ENCODE measurements around the gene NUDT7. TPM values are rescaled to one million over a fixed set of nuclear protein-coding genes. Genes with fewer than 3 reads are reported as not detected.
A peak's percentile ranks its signal among the peaks of the same experiment; 100 is the strongest.

Gene NUDT7
- total RNA-seq, 2 donors from 2014 or later: 6.1 to 10.9 TPM

- H3K9me3 ChIP-seq (ENCODE audit: control insufficient read depth, low read length): peaks cover 11% of the 10 kb centered on the region
- 64 to 85% methylated on average over 2 of the region's 2 CpGs for WGBS, 2 experiments (ENCODE audit: insufficient coverage in 1 of 2, insufficient read length in 1 of 2)
- Mint-ChIP-seq H3K36me3 (ENCODE audit: low read depth) (peaks cover 3% of the 10 kb centered on the region), H3K4me3 (no peak overlapping the region), H3K27me3 (ENCODE audit: insufficient read depth) (peaks cover 75% of the 10 kb centered on the region), H3K4me1 (peaks cover 11% of the 10 kb centered on the region), H3K27ac (no peak overlapping the region), H3K9me3 (peaks cover 6% of the 10 kb centered on the region)
- DNase-seq: no peak
- no peak for TF ChIP-seq CTCF (conservative IDR thresholded peaks at IDR 0.05)
- H3K4me1 ChIP-seq (ENCODE audit: control insufficient read depth, insufficient read depth, low read length): no peaks in the 10 kb centered on the region
- H3K9ac ChIP-seq (ENCODE audit: extremely low read depth, low read length, poor library complexity, severe bottlenecking): no peak overlapping the region
- H3K36me3 ChIP-seq (ENCODE audit: control insufficient read depth, insufficient read depth, low read length): no peaks in the 10 kb centered on the region
- no peak overlapping the region for H3K4me3 ChIP-seq (ENCODE audit: low read length)
- peaks cover 68% of the 10 kb centered on the region for H3K27me3 ChIP-seq (ENCODE audit: control insufficient read depth, insufficient read depth, low read length, poor library complexity, severe bottlenecking)
- H3K27ac ChIP-seq (ENCODE audit: low read depth, low read length): no peak overlapping the region
Observed at GRCh38 chr16:77787452-77787851, 65.1 kb downstream of the NUDT7 start.

GRCh38 chr16:77788181-77789084 is 66.1 kb downstream of the NUDT7 start, which contains the start of gene VAT1L:
Gene VAT1L, plus strand, starts transcription at chr16:77788564. Its CDS starts 119 bp downstream, at chr16:77788683.
- Mint-ChIP-seq H3K9me3 (peaks cover 6% of the 10 kb centered on the region), H3K4me1 (peaks cover 11% of the 10 kb centered on the region), H3K36me3 (ENCODE audit: low read depth) (peaks cover 3% of the 10 kb centered on the region), H3K27me3 (ENCODE audit: insufficient read depth) (peaks cover 77% of the 10 kb centered on the region), H3K4me3 (peak within 1 kb of the TSS; percentile 67), H3K27ac (no peak within 1 kb of the TSS)
- 0% methylated on average over 17 to 78 of the region's 78 CpGs for WGBS, 2 experiments (ENCODE audit: insufficient coverage in 1 of 2, insufficient read length in 1 of 2)
- Histone ChIP-seq H3K27ac (ENCODE audit: low read depth, low read length) (no peak within 1 kb of the TSS), H3K27me3 (ENCODE audit: control insufficient read depth, insufficient read depth, low read length, poor library complexity, severe bottlenecking) (peaks cover 69% of the 10 kb centered on the region), H3K9ac (ENCODE audit: extremely low read depth, low read length, poor library complexity, severe bottlenecking) (no peak within 1 kb of the TSS), H3K4me3 (ENCODE audit: low read length) (peak within 1 kb of the TSS; percentile 75), H3K9me3 (ENCODE audit: control insufficient read depth, low read length) (peaks cover 4% of the 10 kb centered on the region), H3K4me1 (ENCODE audit: control insufficient read depth, insufficient read depth, low read length) (no peaks in the 10 kb centered on the region), H3K36me3 (ENCODE audit: control insufficient read depth, insufficient read depth, low read length) (no peaks in the 10 kb centered on the region)
- TF ChIP-seq CTCF (conservative IDR thresholded peaks at IDR 0.05): no peak
- peak; percentile 89 for DNase-seq

GRCh38 chr16:77789085-77790008 is 67.0 kb downstream of the NUDT7 start:
- DNase-seq: peak; percentile 73
- Mint-ChIP-seq H3K27me3 (ENCODE audit: insufficient read depth) (peaks cover 73% of the 10 kb centered on the region), H3K36me3 (ENCODE audit: low read depth) (no peaks in the 10 kb centered on the region), H3K4me1 (peaks cover 11% of the 10 kb centered on the region), H3K9me3 (no peaks in the 10 kb centered on the region), H3K4me3 (peak overlapping the region; percentile 67), H3K27ac (no peak overlapping the region)
- Histone ChIP-seq H3K4me1 (ENCODE audit: control insufficient read depth, insufficient read depth, low read length) (no peaks in the 10 kb centered on the region), H3K4me3 (ENCODE audit: low read length) (peak overlapping the region; percentile 75), H3K9me3 (ENCODE audit: control insufficient read depth, low read length) (no peaks in the 10 kb centered on the region), H3K27ac (ENCODE audit: low read depth, low read length) (no peak overlapping the region), H3K27me3 (ENCODE audit: control insufficient read depth, insufficient read depth, low read length, poor library complexity, severe bottlenecking) (peaks cover 69% of the 10 kb centered on the region), H3K9ac (ENCODE audit: extremely low read depth, low read length, poor library complexity, severe bottlenecking) (no peak overlapping the region), H3K36me3 (ENCODE audit: control insufficient read depth, insufficient read depth, low read length) (no peaks in the 10 kb centered on the region)
- WGBS, 2 experiments (ENCODE audit: insufficient coverage in 1 of 2, insufficient read length in 1 of 2): 2 to 4% methylated on average over 21 to 33 of the region's 34 CpGs
- no peak for TF ChIP-seq CTCF (conservative IDR thresholded peaks at IDR 0.05)
